ENCODE results near the gene CSNK2A1. TPM values are rescaled to one million over a fixed set of nuclear protein-coding genes. Genes with fewer than 3 reads are reported as not detected.
A peak's percentile ranks its signal among the peaks of the same experiment; 100 is the strongest.

CSNK2A1 gene
- total RNA-seq, 2 donors from 2014 or later: 83.9 to 90.7 TPM

- peak; percentile 40 for TF ChIP-seq CTCF (IDR thresholded peaks at IDR 0.05)
- no peak for ATAC-seq (ENCODE audit: insufficient number of reproducible peaks, low FRiP score, low read depth)
- Histone ChIP-seq H3K4me1 (ENCODE audit: control insufficient read depth in 1 of 2, low read depth in 2 of 2) (no peaks in the 10 kb centered on the region), H3K9me3 (no peaks in the 10 kb centered on the region), H3K27ac (no peak overlapping the region), H3K27me3 (replicated peaks; ENCODE audit: insufficient read depth) (no peaks in the 10 kb centered on the region), H3K4me3 (no peak overlapping the region), H3K36me3 (peaks cover 26% of the 10 kb centered on the region)
- no peak for DNase-seq (ENCODE audit: low spot score)
These were observed 112.3 kb downstream of the CSNK2A1 start for GRCh38 chr20:431012-431904.

- no peak for DNase-seq (ENCODE audit: low spot score)
- Histone ChIP-seq H3K27ac (no peak overlapping the region), H3K9me3 (no peaks in the 10 kb centered on the region), H3K27me3 (replicated peaks; ENCODE audit: insufficient read depth) (no peaks in the 10 kb centered on the region), H3K4me1 (ENCODE audit: control insufficient read depth in 1 of 2, low read depth in 2 of 2) (no peaks in the 10 kb centered on the region), H3K36me3 (peaks cover 23% of the 10 kb centered on the region), H3K4me3 (no peak overlapping the region)
- no peak for ATAC-seq (ENCODE audit: insufficient number of reproducible peaks, low FRiP score, low read depth)
- no peak for TF ChIP-seq CTCF (IDR thresholded peaks at IDR 0.05)
These were observed 113.2 kb downstream of the CSNK2A1 start for GRCh38 chr20:430091-430999.

- Histone ChIP-seq H3K4me1 (ENCODE audit: control insufficient read depth in 1 of 2, low read depth in 2 of 2) (no peaks in the 10 kb centered on the region), H3K36me3 (peaks cover 28% of the 10 kb centered on the region), H3K9me3 (no peaks in the 10 kb centered on the region), H3K4me3 (no peak overlapping the region), H3K27ac (no peak overlapping the region), H3K27me3 (replicated peaks; ENCODE audit: insufficient read depth) (no peaks in the 10 kb centered on the region)
- ATAC-seq (ENCODE audit: insufficient number of reproducible peaks, low FRiP score, low read depth): no peak
- no peak for TF ChIP-seq CTCF (IDR thresholded peaks at IDR 0.05)
- DNase-seq (ENCODE audit: low spot score): no peak
These were observed 114.9 kb downstream of the CSNK2A1 start for GRCh38 chr20:428658-429200.

GRCh38 chr20:427849-428657 lies 115.5 kb downstream of the CSNK2A1 start:
- no peaks in the 10 kb centered on the region for H3K27me3 ChIP-seq (replicated peaks; ENCODE audit: insufficient read depth)
- H3K4me1 ChIP-seq (ENCODE audit: control insufficient read depth in 1 of 2, low read depth in 2 of 2): no peaks in the 10 kb centered on the region
- TF ChIP-seq CTCF (IDR thresholded peaks at IDR 0.05): no peak
- no peak overlapping the region for H3K4me3 ChIP-seq
- H3K36me3 ChIP-seq: peaks cover 32% of the 10 kb centered on the region
- ATAC-seq (ENCODE audit: insufficient number of reproducible peaks, low FRiP score, low read depth) (no peak), DNase-seq (ENCODE audit: low spot score) (no peak)
- H3K9me3 ChIP-seq: no peaks in the 10 kb centered on the region
- H3K27ac ChIP-seq: no peak overlapping the region

Data from thoracic aorta (tissue), 2 donors.